ENCODE measurements around the gene C17orf75.
"Not testable (repeated sequence)": the region's sequence is repeated elsewhere in the genome, so short reads cannot be mapped to it uniquely, and the experiment has no call there.

The C17orf75 gene

GRCh38 chr17:32319548-32319905 is 22.4 kb downstream of the C17orf75 start:
- TF ChIP-seq CTCF (IDR thresholded peaks at IDR 0.05; ENCODE audit: low read depth, low read length, missing control alignments) = peak; percentile 99
- no peak for DNase-seq (ENCODE audit: low read depth)
- H3K4me3 ChIP-seq (ENCODE audit: low read depth, low read length) = peak overlapping the region; percentile 24

- TF ChIP-seq CTCF (IDR thresholded peaks at IDR 0.05; ENCODE audit: low read depth, low read length, missing control alignments) = no peak
- no peak for DNase-seq (ENCODE audit: low read depth)
- H3K4me3 ChIP-seq (ENCODE audit: low read depth, low read length) = no peak overlapping the region
These were observed 23.9 kb downstream of the C17orf75 start for GRCh38 chr17:32318071-32318470.

GRCh38 chr17:32317353-32317752 is 24.6 kb downstream of the C17orf75 start:
- no peak overlapping the region for H3K4me3 ChIP-seq (ENCODE audit: low read depth, low read length)
- DNase-seq (ENCODE audit: low read depth) = no peak
- no peak for TF ChIP-seq CTCF (IDR thresholded peaks at IDR 0.05; ENCODE audit: low read depth, low read length, missing control alignments)

GRCh38 chr17:32316653-32317052 is 25.3 kb downstream of the C17orf75 start:
- not testable (repeated sequence) for H3K4me3 ChIP-seq (ENCODE audit: low read depth, low read length); DNase-seq (ENCODE audit: low read depth)

GRCh38 chr17:32315171-32315570 is 26.8 kb downstream of the C17orf75 start:
- H3K4me3 ChIP-seq (ENCODE audit: low read depth, low read length) = no peak overlapping the region
- no peak for DNase-seq (ENCODE audit: low read depth)
- no peak for TF ChIP-seq CTCF (IDR thresholded peaks at IDR 0.05; ENCODE audit: low read depth, low read length, missing control alignments)

GRCh38 chr17:32314636-32315035 is 27.3 kb downstream of the C17orf75 start:
- no peak for DNase-seq (ENCODE audit: low read depth)
- TF ChIP-seq CTCF (IDR thresholded peaks at IDR 0.05; ENCODE audit: low read depth, low read length, missing control alignments) = no peak
- H3K4me3 ChIP-seq (ENCODE audit: low read depth, low read length) = no peak overlapping the region

GRCh38 chr17:32311028-32311536 is 30.9 kb downstream of the C17orf75 start:
- H3K4me3 ChIP-seq (ENCODE audit: low read depth, low read length) = no peak overlapping the region
- no peak for DNase-seq (ENCODE audit: low read depth)
- TF ChIP-seq CTCF (IDR thresholded peaks at IDR 0.05; ENCODE audit: low read depth, low read length, missing control alignments) = no peak

All from GM12864 (cell line).